ENCODE measurements around the gene FOXA2. TPM values are rescaled to one million over a fixed set of nuclear protein-coding genes. Genes with fewer than 3 reads are reported as not detected.

FOXA2 gene
- total and polyA plus RNA-seq, 2 of the 13 experiments (the other 11 are each of a cell fraction or from before 2014, with no cell fraction given): 8.8 to 12.2 TPM

DNA sequence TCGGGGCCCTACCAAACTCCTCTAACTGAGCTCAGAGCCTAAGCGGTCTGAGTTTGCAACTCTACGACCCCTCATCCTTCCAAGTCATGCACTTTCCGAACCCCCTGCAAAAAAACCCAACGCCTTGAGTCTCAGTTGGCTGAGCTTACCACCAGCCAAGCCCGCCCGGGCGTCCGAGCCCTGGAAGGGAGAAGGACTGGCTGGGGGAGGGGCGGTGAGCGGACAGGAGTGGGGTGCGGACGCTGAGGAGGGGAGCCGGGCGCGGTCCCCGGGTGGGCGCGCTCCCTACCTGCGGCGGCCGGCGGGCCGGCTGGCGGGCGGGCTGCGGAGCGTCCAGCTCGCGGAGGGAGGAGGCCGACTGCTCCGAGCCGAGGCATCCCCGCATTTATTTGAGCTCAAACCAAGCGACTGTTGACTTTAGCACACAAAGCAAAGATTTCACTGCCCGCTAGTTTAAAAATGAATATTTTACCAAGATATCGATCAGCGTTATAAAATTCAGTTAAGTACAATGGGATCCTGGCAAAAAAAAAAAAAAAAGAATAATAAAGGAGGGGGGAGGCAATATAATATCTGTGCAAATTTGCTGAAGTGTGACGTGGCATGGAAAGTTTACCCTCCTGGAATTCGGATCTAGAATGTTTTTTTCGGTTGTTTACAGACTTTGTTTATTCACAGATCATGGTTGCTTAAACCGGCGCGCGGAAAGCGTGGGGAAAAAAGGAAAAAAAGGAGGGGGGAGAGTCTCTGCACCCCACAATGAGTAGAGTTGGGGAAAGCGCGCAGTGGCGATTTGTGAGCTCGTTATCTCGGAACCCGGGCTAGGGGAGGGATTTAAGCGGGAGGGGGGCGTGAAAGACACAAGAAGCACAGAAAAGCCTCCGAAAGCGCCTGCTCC is 5.9 kb downstream of the FOXA2 start (continued):
- TF ChIP-seq, protein P1, sequence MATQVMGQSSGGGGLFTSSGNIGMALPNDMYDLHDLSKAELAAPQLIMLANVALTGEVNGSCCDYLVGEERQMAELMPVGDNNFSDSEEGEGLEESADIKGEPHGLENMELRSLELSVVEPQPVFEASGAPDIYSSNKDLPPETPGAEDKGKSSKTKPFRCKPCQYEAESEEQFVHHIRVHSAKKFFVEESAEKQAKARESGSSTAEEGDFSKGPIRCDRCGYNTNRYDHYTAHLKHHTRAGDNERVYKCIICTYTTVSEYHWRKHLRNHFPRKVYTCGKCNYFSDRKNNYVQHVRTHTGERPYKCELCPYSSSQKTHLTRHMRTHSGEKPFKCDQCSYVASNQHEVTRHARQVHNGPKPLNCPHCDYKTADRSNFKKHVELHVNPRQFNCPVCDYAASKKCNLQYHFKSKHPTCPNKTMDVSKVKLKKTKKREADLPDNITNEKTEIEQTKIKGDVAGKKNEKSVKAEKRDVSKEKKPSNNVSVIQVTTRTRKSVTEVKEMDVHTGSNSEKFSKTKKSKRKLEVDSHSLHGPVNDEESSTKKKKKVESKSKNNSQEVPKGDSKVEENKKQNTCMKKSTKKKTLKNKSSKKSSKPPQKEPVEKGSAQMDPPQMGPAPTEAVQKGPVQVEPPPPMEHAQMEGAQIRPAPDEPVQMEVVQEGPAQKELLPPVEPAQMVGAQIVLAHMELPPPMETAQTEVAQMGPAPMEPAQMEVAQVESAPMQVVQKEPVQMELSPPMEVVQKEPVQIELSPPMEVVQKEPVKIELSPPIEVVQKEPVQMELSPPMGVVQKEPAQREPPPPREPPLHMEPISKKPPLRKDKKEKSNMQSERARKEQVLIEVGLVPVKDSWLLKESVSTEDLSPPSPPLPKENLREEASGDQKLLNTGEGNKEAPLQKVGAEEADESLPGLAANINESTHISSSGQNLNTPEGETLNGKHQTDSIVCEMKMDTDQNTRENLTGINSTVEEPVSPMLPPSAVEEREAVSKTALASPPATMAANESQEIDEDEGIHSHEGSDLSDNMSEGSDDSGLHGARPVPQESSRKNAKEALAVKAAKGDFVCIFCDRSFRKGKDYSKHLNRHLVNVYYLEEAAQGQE (IDR thresholded peaks at IDR 0.05; ENCODE audit: borderline replicate concordance in 1 of 2, low read depth in 1 of 2, low read length in 2 of 2): peak in 1 of 2 experiments; percentile 53; a peak in 2 of 4 replicates
- TF ChIP-seq ZNF878 (CRISPR knock-in tag; IDR thresholded peaks at IDR 0.05) (0 out of 2 replicates have a peak, but pooled peaks have one; percentile 41), HNF1B (CRISPR knock-in tag; IDR thresholded peaks at IDR 0.05) (no peak; the same call in none of the 2 replicates), HIVEP1 (CRISPR knock-in tag; IDR thresholded peaks at IDR 0.05) (peak; percentile 3; the same call in 1 of the 2 replicates), CREM (IDR thresholded peaks at IDR 0.05) (peak; percentile 85), CREM (CRISPR knock-in tag; IDR thresholded peaks at IDR 0.05) (no peak), TBL1XR1 (IDR thresholded peaks at IDR 0.05; ENCODE audit: borderline replicate concordance, low read length, partially characterized antibody) (peak; percentile 32), ZNF343 (CRISPR knock-in tag; IDR thresholded peaks at IDR 0.05) (0 out of 2 replicates have a peak, but pooled peaks have one; percentile 46)
- TF ChIP-seq, protein P2, sequence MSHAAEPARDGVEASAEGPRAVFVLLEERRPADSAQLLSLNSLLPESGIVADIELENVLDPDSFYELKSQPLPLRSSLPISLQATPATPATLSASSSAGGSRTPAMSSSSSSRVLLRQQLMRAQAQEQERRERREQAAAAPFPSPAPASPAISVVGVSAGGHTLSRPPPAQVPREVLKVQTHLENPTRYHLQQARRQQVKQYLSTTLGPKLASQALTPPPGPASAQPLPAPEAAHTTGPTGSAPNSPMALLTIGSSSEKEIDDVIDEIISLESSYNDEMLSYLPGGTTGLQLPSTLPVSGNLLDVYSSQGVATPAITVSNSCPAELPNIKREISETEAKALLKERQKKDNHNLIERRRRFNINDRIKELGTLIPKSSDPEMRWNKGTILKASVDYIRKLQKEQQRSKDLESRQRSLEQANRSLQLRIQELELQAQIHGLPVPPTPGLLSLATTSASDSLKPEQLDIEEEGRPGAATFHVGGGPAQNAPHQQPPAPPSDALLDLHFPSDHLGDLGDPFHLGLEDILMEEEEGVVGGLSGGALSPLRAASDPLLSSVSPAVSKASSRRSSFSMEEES (CRISPR knock-in tag; IDR thresholded peaks at IDR 0.05): no peak
- TF ChIP-seq, protein P3, sequence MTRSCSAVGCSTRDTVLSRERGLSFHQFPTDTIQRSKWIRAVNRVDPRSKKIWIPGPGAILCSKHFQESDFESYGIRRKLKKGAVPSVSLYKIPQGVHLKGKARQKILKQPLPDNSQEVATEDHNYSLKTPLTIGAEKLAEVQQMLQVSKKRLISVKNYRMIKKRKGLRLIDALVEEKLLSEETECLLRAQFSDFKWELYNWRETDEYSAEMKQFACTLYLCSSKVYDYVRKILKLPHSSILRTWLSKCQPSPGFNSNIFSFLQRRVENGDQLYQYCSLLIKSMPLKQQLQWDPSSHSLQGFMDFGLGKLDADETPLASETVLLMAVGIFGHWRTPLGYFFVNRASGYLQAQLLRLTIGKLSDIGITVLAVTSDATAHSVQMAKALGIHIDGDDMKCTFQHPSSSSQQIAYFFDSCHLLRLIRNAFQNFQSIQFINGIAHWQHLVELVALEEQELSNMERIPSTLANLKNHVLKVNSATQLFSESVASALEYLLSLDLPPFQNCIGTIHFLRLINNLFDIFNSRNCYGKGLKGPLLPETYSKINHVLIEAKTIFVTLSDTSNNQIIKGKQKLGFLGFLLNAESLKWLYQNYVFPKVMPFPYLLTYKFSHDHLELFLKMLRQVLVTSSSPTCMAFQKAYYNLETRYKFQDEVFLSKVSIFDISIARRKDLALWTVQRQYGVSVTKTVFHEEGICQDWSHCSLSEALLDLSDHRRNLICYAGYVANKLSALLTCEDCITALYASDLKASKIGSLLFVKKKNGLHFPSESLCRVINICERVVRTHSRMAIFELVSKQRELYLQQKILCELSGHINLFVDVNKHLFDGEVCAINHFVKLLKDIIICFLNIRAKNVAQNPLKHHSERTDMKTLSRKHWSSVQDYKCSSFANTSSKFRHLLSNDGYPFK (CRISPR knock-in tag; IDR thresholded peaks at IDR 0.05; ENCODE audit: borderline replicate concordance): no peak
